Neuronal stem cell (in vitro differentiated cells): ENCODE results near the gene FOXO3.
"Not testable (repeated sequence)": the region's sequence is repeated elsewhere in the genome, so short reads cannot be mapped to it uniquely, and the experiment has no call there.

Experiments
- DNase-seq: peaks from one replicate; pipeline ENCODE4 v3.0.0-alpha.2; 2013; ENCODE audit warnings: low spot score
- H2AFZ ChIP-seq: one replicate; pipeline ENCODE4 v1.6.1; 2013; ENCODE audit warnings: mild to moderate bottlenecking, low read length, inconsistent platforms
- H2AK5ac ChIP-seq: 2 replicates; pipeline ENCODE4 v1.6.1; 2013; ENCODE audit warnings: low read depth, mild to moderate bottlenecking, inconsistent platforms, low read length, moderate library complexity, mixed read lengths
- H2BK120ac ChIP-seq: 2 replicates; pipeline ENCODE4 v1.6.1; 2013; ENCODE audit warnings: low read depth, mild to moderate bottlenecking, inconsistent platforms, low read length, moderate library complexity, mixed read lengths
- H2BK12ac ChIP-seq: one replicate; pipeline ENCODE4 v1.6.1; 2013; ENCODE audit warnings: low read length, inconsistent platforms
- H2BK15ac ChIP-seq: 2 replicates; pipeline ENCODE4 v1.6.1; 2013; ENCODE audit warnings: mild to moderate bottlenecking, low read length, inconsistent platforms, mixed read lengths
- H2BK5ac ChIP-seq: one replicate; pipeline ENCODE4 v1.6.1; 2013; ENCODE audit warnings: inconsistent platforms, mild to moderate bottlenecking, low read length, moderate library complexity
- H3K14ac ChIP-seq: one replicate; pipeline ENCODE4 v1.6.1; 2013; ENCODE audit warnings: low read length, inconsistent platforms
- H3K18ac ChIP-seq: 2 replicates; pipeline ENCODE4 v1.6.1; 2013; ENCODE audit warnings: low read length, inconsistent platforms
- H3K23ac ChIP-seq: 2 replicates; pipeline ENCODE4 v1.6.1; 2013; ENCODE audit warnings: low read depth, mild to moderate bottlenecking, mixed read lengths, low read length, inconsistent platforms; ENCODE audit not compliant: poor library complexity
- H3K27ac ChIP-seq: replicated peaks from 3 replicates; pipeline ENCODE4 v1.5.1; 2013; ENCODE audit warnings: low read length, inconsistent platforms
- H3K27me3 ChIP-seq, 3 experiments: 2 replicates each; pipeline ENCODE4 v1.6.1; 2013; ENCODE audit warnings: low read length in 3 of 3, mild to moderate bottlenecking in 2 of 3, inconsistent platforms in 1 of 3, low read depth in 1 of 3, mixed read lengths in 1 of 3, moderate library complexity in 1 of 3; ENCODE audit not compliant: control insufficient read depth in 3 of 3, insufficient read depth in 3 of 3
- H3K36me3 ChIP-seq, 2 donors: replicated peaks in 1 of 2; 2 replicates each; pipeline ENCODE4 v1.6.1; 2013; ENCODE audit warnings: low read length in 2 of 2; ENCODE audit not compliant: control insufficient read depth in 2 of 2, insufficient read depth in 2 of 2
- H3K4ac ChIP-seq: 2 replicates; pipeline ENCODE4 v1.6.1; 2013; ENCODE audit warnings: inconsistent platforms, mild to moderate bottlenecking, low read length, moderate library complexity
- H3K4me1 ChIP-seq, 2 donors: 1 replicate in 1 of 2; 2 replicates in 1 of 2; pipeline ENCODE4 v1.6.1; 2013; ENCODE audit warnings: low read length in 2 of 2, low read depth in 1 of 2; ENCODE audit not compliant: control insufficient read depth in 2 of 2, insufficient read depth in 1 of 2
- H3K4me2 ChIP-seq: one replicate; pipeline ENCODE4 v1.6.1; 2013; ENCODE audit warnings: mild to moderate bottlenecking, low read length, inconsistent platforms; ENCODE audit not compliant: insufficient read depth, poor library complexity, severe bottlenecking
- H3K4me3 ChIP-seq, 2 donors: 2 replicates each; pipeline ENCODE4 v1.5.1; 2013; ENCODE audit warnings: low read length in 2 of 2, mild to moderate bottlenecking in 2 of 2, inconsistent platforms in 1 of 2, moderate library complexity in 1 of 2
- H3K79me1 ChIP-seq: one replicate; pipeline ENCODE4 v1.6.1; 2013; ENCODE audit warnings: low read depth, mild to moderate bottlenecking, inconsistent platforms, low read length, moderate library complexity
- H3K9ac ChIP-seq: one replicate; pipeline ENCODE4 v1.6.1; 2013; ENCODE audit warnings: mild to moderate bottlenecking, low read depth, low read length, inconsistent platforms; ENCODE audit not compliant: poor library complexity
- H3K9me3 ChIP-seq, 2 donors: replicated peaks in 1 of 2; 2 replicates each; pipeline versions ENCODE3 to v1.6.1; 2013; ENCODE audit warnings: low read length in 2 of 2, mild to moderate bottlenecking in 2 of 2, inconsistent platforms in 1 of 2, low read depth in 1 of 2, mixed read lengths in 1 of 2, moderate library complexity in 1 of 2; ENCODE audit not compliant: control insufficient read depth in 2 of 2, insufficient read depth in 1 of 2
- H4K8ac ChIP-seq: one replicate; pipeline ENCODE4 v1.6.1; 2013; ENCODE audit warnings: low read depth, mild to moderate bottlenecking, inconsistent platforms, low read length, moderate library complexity
- H4K91ac ChIP-seq: one replicate; pipeline ENCODE4 v1.6.1; 2013; ENCODE audit warnings: low read length, low read depth, mild to moderate bottlenecking, inconsistent platforms; ENCODE audit not compliant: poor library complexity
- WGBS, 2 donors: extraction: QIAGEN DNeasy Blood & Tissue Kit; methylation state at CpG; one replicate each; pipeline ENCODE4 v1.1.7; 2013; ENCODE audit warnings: missing lambda C conversion rate in 2 of 2, mixed read lengths in 1 of 2; ENCODE audit not compliant: insufficient read length in 2 of 2, insufficient replicate concordance in 1 of 2; ENCODE audit errors: extremely low coverage in 2 of 2; 5-methylcytosine and 5-hydroxymethylcytosine counted together

The FOXO3 gene

GRCh38 chr6:108531332-108531731, 29.4 kb upstream of the FOXO3 start:
- no peak overlapping the region for H3K23ac ChIP-seq
- no peak overlapping the region for H3K4me3 ChIP-seq
- H3K79me1 ChIP-seq, result no peaks in the 10 kb centered on the region
- WGBS, 2 donors, result no CpG with 5 or more reads among the region's 1 CpG
- H4K91ac ChIP-seq, result no peak overlapping the region
- no peak overlapping the region for H2AFZ ChIP-seq
- H2BK5ac ChIP-seq, result no peak overlapping the region
- no peak overlapping the region for H3K27ac ChIP-seq
- H2BK15ac ChIP-seq, result no peak overlapping the region
- no peak overlapping the region for H4K8ac ChIP-seq
- no peaks in the 10 kb centered on the region for H3K4me1 ChIP-seq
- no peaks in the 10 kb centered on the region for H3K9me3 ChIP-seq
- no peak overlapping the region for H2AK5ac ChIP-seq
- peaks cover 0 to 6% (median 0%) of the 10 kb centered on the region in 3 experiments for H3K27me3 ChIP-seq
- H3K4ac ChIP-seq, result no peak overlapping the region
- H3K9ac ChIP-seq, result no peak overlapping the region
- no peak overlapping the region for H3K18ac ChIP-seq
- DNase-seq, result no peak
- H2BK120ac ChIP-seq, result no peak overlapping the region
- no peak overlapping the region for H3K4me2 ChIP-seq
- no peak overlapping the region for H2BK12ac ChIP-seq
- no peaks in the 10 kb centered on the region for H3K36me3 ChIP-seq
- H3K14ac ChIP-seq, result no peak overlapping the region

GRCh38 chr6:108535114-108535742, 25.5 kb upstream of the FOXO3 start:
- Histone ChIP-seq H3K27ac (no peak overlapping the region), H4K91ac (no peak overlapping the region), H3K27me3 (peaks cover 0 to 6% (median 0%) of the 10 kb centered on the region in 3 experiments), H2AK5ac (no peak overlapping the region), H3K9ac (no peak overlapping the region), H4K8ac (no peak overlapping the region), H3K4ac (no peak overlapping the region), H3K9me3 (no peaks in the 10 kb centered on the region), H3K4me3 (no peak overlapping the region), H3K36me3 (no peaks in the 10 kb centered on the region), H2BK5ac (no peak overlapping the region), H3K4me1 (no peaks in the 10 kb centered on the region), H3K23ac (no peak overlapping the region), H2BK12ac (no peak overlapping the region), H3K14ac (no peak overlapping the region), H3K4me2 (no peak overlapping the region), H3K18ac (no peak overlapping the region), H2AFZ (no peak overlapping the region), H2BK120ac (no peak overlapping the region), H2BK15ac (no peak overlapping the region), H3K79me1 (no peaks in the 10 kb centered on the region)
- no CpG with 5 or more reads among the region's 11 CpGs for WGBS, 2 donors
- DNase-seq, result no peak

GRCh38 chr6:108535920-108536535, 24.7 kb upstream of the FOXO3 start:
- not testable (repeated sequence) for H2BK15ac ChIP-seq, H3K27ac ChIP-seq, H3K18ac ChIP-seq, DNase-seq, H3K36me3 ChIP-seq, H3K9me3 ChIP-seq, H3K79me1 ChIP-seq, H2BK5ac ChIP-seq, H2AFZ ChIP-seq, H2BK12ac ChIP-seq, H2BK120ac ChIP-seq, H3K23ac ChIP-seq, H3K14ac ChIP-seq, H3K4me2 ChIP-seq, H3K4ac ChIP-seq, H3K9ac ChIP-seq, H4K91ac ChIP-seq, H3K4me3 ChIP-seq, H4K8ac ChIP-seq, H3K4me1 ChIP-seq, H3K27me3 ChIP-seq, H2AK5ac ChIP-seq
- WGBS, 2 donors, result no CpG with 5 or more reads among the region's 4 CpGs

DNA sequence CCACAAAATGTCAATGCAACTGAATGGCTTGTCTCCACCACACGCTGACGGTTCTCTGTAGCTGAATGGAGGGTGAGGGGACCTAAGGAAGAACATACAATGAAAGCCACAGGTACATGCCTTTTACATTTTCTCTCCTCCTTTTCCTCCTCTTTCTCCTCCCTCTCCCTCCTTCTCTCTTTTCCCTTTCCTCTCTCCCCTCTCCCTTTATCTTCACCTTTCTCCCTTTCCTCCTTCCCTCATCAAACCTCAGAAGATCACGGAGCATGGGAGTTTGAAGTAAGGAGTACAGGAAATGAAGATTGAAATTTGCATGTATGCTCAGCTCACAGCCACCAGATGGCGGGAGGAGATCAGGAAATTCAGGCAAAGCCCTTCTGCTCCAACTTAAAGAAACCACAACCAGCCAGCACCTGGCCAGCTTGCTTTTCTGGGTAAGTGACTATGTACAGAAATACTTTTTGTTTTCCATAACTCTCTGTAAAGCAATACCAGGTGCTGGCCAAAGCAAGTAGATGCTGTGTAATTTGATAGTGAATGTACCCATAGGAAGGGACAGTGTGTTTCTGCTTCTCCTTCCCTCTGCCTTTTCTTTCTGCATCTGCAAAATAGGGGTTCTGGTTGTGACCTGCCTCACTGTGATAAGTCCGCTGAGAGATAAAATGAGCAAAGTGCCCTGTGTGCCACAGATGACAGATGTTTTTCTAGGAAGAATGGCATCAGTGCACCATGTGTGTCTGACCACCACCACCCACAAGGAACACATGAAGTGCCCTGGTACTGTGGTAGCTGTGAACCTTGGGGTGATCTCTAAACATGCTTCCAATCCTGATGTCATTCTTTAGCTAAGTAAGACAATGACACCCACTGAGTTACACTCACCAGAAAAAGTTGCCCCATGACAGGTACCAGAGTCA, 18.6 kb upstream of the FOXO3 start:
- Histone ChIP-seq H3K4me3 (no peak overlapping the region), H2BK12ac (no peak overlapping the region), H4K91ac (no peak overlapping the region), H3K18ac (no peak overlapping the region), H3K79me1 (no peaks in the 10 kb centered on the region), H2AFZ (peak overlapping the region; percentile 68), H3K27me3 (peaks cover 0 to 4% (median 0%) of the 10 kb centered on the region in 3 experiments), H3K9me3 (peaks cover 0 to 3% of the 10 kb centered on the region in 2 donors), H3K9ac (no peak overlapping the region), H2BK5ac (no peak overlapping the region), H4K8ac (no peak overlapping the region), H3K4me2 (peak overlapping the region; percentile 27), H3K27ac (no peak overlapping the region), H3K14ac (no peak overlapping the region), H3K4me1 (no peaks in the 10 kb centered on the region), H3K36me3 (no peaks in the 10 kb centered on the region), H2AK5ac (no peak overlapping the region), H3K23ac (no peak overlapping the region), H3K4ac (no peak overlapping the region), H2BK15ac (no peak overlapping the region), H2BK120ac (no peak overlapping the region)
- no CpG with 5 or more reads among the region's 5 CpGs for WGBS, 2 donors
- peak; percentile 75 for DNase-seq
